HFFc6 (cell line): ENCODE measurements around the gene STUM. TPM values are rescaled to one million over a fixed set of nuclear protein-coding genes. Genes with fewer than 3 reads are reported as not detected.
A peak's percentile ranks its signal among the peaks of the same experiment; 100 is the strongest.

Experiments used
- DNase-seq: peaks from one replicate; pipeline ENCODE4 v3.0.0-alpha.2; 2018
- H3K27ac Mint-ChIP-seq: 2 replicates; pipeline ENCODE4 v1.8.0; 2020; ENCODE audit warnings: mild to moderate bottlenecking, mixed read lengths
- H3K27me3 Mint-ChIP-seq: 2 replicates; pipeline ENCODE4 v1.8.0; 2021; ENCODE audit warnings: mild to moderate bottlenecking, moderate library complexity, mixed read lengths; ENCODE audit not compliant: insufficient read depth
- H3K36me3 Mint-ChIP-seq: 2 replicates; pipeline ENCODE4 v1.8.0; 2021; ENCODE audit warnings: low read depth, mixed read lengths
- H3K4me1 Mint-ChIP-seq: 2 replicates; pipeline ENCODE4 v1.8.0; 2020; ENCODE audit warnings: low read depth, mixed read lengths
- H3K4me3 Mint-ChIP-seq: 2 replicates; pipeline ENCODE4 v1.8.0; 2020; ENCODE audit warnings: mild to moderate bottlenecking, moderate library complexity, mixed read lengths
- H3K9me3 Mint-ChIP-seq: 2 replicates; pipeline ENCODE4 v1.8.0; 2020; ENCODE audit warnings: mild to moderate bottlenecking, mixed read lengths
- total RNA-seq, 6 experiments: library from RNA; stranded (reverse); fragmentation: NEBNext Ultra II Directional; extraction: Animal tissue kit (Norgen Biotek cat#: 25700); gene quantifications; 2 replicates in 1 of 6; 3 replicates in 5 of 6; pipeline ENCODE4 v1.2.3, GENCODE V29; 2021
- TF ChIP-seq, protein P1 (sequence below): fragments of 200-600 bp; sonication (generic); IDR thresholded peaks from 2 replicates; pipeline ENCODE4 v1.5.0; 2021; ENCODE audit warnings: antibody characterized with exemption, mild to moderate bottlenecking

Gene STUM
- total RNA-seq, 6 experiments from 2014 or later: not detected

DNA sequence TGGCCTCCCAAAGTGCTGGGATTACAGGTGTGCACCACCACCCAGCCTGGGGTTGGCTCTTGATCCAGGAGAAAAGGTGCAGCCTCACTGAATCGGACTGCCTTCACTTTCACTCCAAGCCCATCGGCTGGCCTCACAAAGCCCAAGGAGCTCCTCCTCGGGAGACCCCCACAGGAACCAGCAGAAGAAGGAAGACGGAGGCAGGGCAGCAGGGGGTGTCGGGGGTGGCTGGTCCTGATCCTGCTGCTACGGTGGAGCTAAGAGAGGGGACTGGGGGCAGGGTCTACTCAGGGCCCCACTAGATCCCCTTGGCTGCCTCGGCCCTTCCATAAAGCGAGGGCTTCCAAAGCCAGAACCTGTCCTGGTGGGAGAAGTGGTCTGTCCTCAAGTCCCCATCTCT lies 93.9 kb downstream of the STUM start:
- TF ChIP-seq, protein P1, sequence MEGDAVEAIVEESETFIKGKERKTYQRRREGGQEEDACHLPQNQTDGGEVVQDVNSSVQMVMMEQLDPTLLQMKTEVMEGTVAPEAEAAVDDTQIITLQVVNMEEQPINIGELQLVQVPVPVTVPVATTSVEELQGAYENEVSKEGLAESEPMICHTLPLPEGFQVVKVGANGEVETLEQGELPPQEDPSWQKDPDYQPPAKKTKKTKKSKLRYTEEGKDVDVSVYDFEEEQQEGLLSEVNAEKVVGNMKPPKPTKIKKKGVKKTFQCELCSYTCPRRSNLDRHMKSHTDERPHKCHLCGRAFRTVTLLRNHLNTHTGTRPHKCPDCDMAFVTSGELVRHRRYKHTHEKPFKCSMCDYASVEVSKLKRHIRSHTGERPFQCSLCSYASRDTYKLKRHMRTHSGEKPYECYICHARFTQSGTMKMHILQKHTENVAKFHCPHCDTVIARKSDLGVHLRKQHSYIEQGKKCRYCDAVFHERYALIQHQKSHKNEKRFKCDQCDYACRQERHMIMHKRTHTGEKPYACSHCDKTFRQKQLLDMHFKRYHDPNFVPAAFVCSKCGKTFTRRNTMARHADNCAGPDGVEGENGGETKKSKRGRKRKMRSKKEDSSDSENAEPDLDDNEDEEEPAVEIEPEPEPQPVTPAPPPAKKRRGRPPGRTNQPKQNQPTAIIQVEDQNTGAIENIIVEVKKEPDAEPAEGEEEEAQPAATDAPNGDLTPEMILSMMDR: no peak
- peaks cover 12% of the 10 kb centered on the region for H3K27me3 Mint-ChIP-seq
- H3K27ac Mint-ChIP-seq: no peak overlapping the region
- H3K4me1 Mint-ChIP-seq: peaks cover 17% of the 10 kb centered on the region
- H3K36me3 Mint-ChIP-seq: no peaks in the 10 kb centered on the region
- DNase-seq: no peak
- no peaks in the 10 kb centered on the region for H3K9me3 Mint-ChIP-seq
- H3K4me3 Mint-ChIP-seq: no peak overlapping the region

- no peak overlapping the region for H3K4me3 Mint-ChIP-seq
- no peak overlapping the region for H3K27ac Mint-ChIP-seq
- no peaks in the 10 kb centered on the region for H3K36me3 Mint-ChIP-seq
These were observed 94.6 kb downstream of the STUM start for GRCh38 chr1:226643177-226643576.

GRCh38 chr1:226643611-226644540 lies 95.3 kb downstream of the STUM start:
- H3K27me3 Mint-ChIP-seq: peaks cover 5% of the 10 kb centered on the region
- TF ChIP-seq, protein P1: no peak
- no peak for DNase-seq
- H3K4me1 Mint-ChIP-seq: peaks cover 17% of the 10 kb centered on the region
- no peak overlapping the region for H3K4me3 Mint-ChIP-seq
- no peaks in the 10 kb centered on the region for H3K9me3 Mint-ChIP-seq
- no peak overlapping the region for H3K27ac Mint-ChIP-seq
- H3K36me3 Mint-ChIP-seq: no peaks in the 10 kb centered on the region

More at GRCh38 chr1:226643177-226643576, 94.6 kb downstream of the STUM start:
- TF ChIP-seq, protein P1: no peak
- peaks cover 10% of the 10 kb centered on the region for H3K27me3 Mint-ChIP-seq
- H3K4me1 Mint-ChIP-seq: peaks cover 17% of the 10 kb centered on the region
- no peaks in the 10 kb centered on the region for H3K9me3 Mint-ChIP-seq
- DNase-seq: peak; percentile 28

DNA sequence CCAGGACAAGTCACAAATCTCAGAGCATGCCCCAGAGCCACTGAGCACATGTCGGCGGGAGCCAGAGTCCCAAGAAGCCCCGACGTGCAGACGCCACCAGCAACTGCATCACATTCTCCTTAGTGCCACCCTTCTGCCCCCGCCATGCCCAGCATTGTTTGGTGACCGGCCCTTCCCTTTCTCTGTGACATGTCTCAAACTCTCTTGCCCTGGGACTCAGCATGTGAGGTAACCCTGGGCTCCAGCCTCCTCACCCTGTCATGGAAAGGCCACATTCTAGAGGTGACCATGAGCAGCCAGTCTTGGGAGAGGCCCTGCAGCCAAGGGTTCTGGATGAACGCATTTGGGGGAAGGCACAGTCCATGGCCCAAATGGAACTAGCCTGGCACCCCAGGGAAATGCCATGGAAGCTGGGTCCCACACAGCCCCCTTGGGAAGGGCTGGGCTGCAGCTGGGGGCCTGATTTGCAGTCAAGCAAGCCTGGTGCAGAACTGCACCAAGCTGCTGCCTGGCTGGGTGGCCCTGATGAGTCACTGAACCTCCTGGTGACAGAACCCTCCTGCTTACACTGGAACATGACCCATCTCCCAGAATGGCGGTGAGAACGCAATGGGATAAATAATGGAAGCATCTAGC lies 96.1 kb downstream of the STUM start:
- peaks cover 4% of the 10 kb centered on the region for H3K27me3 Mint-ChIP-seq
- H3K4me3 Mint-ChIP-seq: no peak overlapping the region
- H3K36me3 Mint-ChIP-seq: no peaks in the 10 kb centered on the region
- TF ChIP-seq, protein P1: no peak
- no peaks in the 10 kb centered on the region for H3K9me3 Mint-ChIP-seq
- no peak for DNase-seq
- no peak overlapping the region for H3K27ac Mint-ChIP-seq
- peaks cover 17% of the 10 kb centered on the region for H3K4me1 Mint-ChIP-seq

GRCh38 chr1:226645279-226645976 lies 96.9 kb downstream of the STUM start:
- Mint-ChIP-seq H3K9me3 (no peaks in the 10 kb centered on the region), H3K4me1 (peaks cover 17% of the 10 kb centered on the region), H3K36me3 (no peaks in the 10 kb centered on the region), H3K27me3 (peaks cover 3% of the 10 kb centered on the region), H3K27ac (no peak overlapping the region), H3K4me3 (no peak overlapping the region)
- TF ChIP-seq, protein P1: no peak
- no peak for DNase-seq
